HG03439 (cell line): ENCODE data around the gene SCN5A.

Source experiments
- ATAC-seq: cut with Tn5 transposase; IDR thresholded peaks from one replicate; pipeline ENCODE4 v1.9.1; 2021; ENCODE audit warnings: mild to moderate bottlenecking, moderate library complexity; ENCODE audit not compliant: unreplicated experiment

Gene SCN5A

GRCh38 chr3:38649500-38650247 lies at the start of gene SCN5A:
Gene SCN5A, minus strand, starts transcription at chr3:38649687. Its CDS starts 16,380 bp downstream, at chr3:38633307.
- ATAC-seq, result no peak

- no peak for ATAC-seq
These were observed 49.3 kb upstream of the SCN5A start for GRCh38 chr3:38698760-38699159.

- no peak for ATAC-seq
These were observed 48.6 kb upstream of the SCN5A start for GRCh38 chr3:38698061-38698460.

- ATAC-seq, result no peak
These were observed 46.5 kb upstream of the SCN5A start for GRCh38 chr3:38696034-38696433.

GRCh38 chr3:38690185-38690584 lies 40.7 kb upstream of the SCN5A start:
- no peak for ATAC-seq

- ATAC-seq, result no peak
These were observed 40.3 kb upstream of the SCN5A start for GRCh38 chr3:38689774-38690173.

GRCh38 chr3:38689346-38689745 lies 39.9 kb upstream of the SCN5A start:
- no peak for ATAC-seq

GRCh38 chr3:38687321-38687720 lies 37.8 kb upstream of the SCN5A start:
- ATAC-seq, result no peak

GRCh38 chr3:38684546-38684945 lies 35.1 kb upstream of the SCN5A start:
- no peak for ATAC-seq

- ATAC-seq, result no peak
These were observed 20.2 kb upstream of the SCN5A start for GRCh38 chr3:38669668-38670067.

- ATAC-seq, result no peak
These were observed 13.1 kb upstream of the SCN5A start for GRCh38 chr3:38662544-38662943.

GRCh38 chr3:38658841-38659240 lies 9.4 kb upstream of the SCN5A start:
- ATAC-seq, result no peak

- ATAC-seq, result no peak
These were observed 7.9 kb upstream of the SCN5A start for GRCh38 chr3:38657369-38657768.

GRCh38 chr3:38655708-38656300 lies 6.3 kb upstream of the SCN5A start:
- ATAC-seq, result no peak

- no peak for ATAC-seq
These were observed 4.4 kb upstream of the SCN5A start for GRCh38 chr3:38653685-38654537.

GRCh38 chr3:38652934-38653333 lies 3.4 kb upstream of the SCN5A start:
- no peak for ATAC-seq

GRCh38 chr3:38651153-38651789 lies 1.8 kb upstream of the SCN5A start:
- ATAC-seq, result no peak

GRCh38 chr3:38650248-38650951 lies 913 bp upstream of the SCN5A start:
- no peak for ATAC-seq

GRCh38 chr3:38648659-38649499 lies 608 bp downstream of the SCN5A start:
- no peak for ATAC-seq
